ENCODE data around the gene DNAJC8. TPM values are rescaled to one million over a fixed set of nuclear protein-coding genes. Genes with fewer than 3 reads are reported as not detected.

Gene DNAJC8
- total and polyA plus RNA-seq, 4 experiments from 2014 or later, result 71.5 to 199 (median 113) TPM

DNA sequence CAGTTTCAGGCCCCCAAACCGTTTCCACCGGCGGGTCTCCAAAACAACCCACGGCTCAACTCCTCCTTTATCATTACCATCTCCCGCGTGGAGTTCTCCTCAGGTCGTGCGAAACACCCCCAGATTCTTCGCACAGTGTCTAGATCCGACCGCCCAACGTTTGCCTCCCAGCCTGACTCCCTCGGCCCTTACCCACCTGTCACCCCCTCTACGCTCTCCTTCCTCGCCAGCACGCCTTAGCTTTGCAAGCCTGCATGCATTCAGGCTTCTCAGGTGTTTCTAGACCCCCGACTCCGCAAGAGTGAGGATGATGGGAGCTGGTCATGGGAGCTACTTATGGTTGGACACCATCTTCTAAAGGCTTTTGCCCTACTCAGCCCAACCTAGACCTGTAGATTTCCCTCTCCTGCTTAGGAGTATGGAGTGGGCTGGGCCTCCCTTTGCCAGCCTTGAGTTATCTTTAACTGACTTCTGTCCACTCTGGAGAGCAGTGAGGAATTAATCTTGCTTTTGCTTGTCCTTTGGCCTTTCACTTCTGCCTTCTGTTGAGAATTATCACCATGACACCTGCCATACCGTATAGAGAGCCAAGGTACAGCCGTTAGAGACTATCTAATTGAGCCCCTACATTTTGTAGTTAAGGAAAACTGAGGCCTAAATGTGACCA is 4.0 kb upstream of the DNAJC8 start:
- Mint-ChIP-seq H3K36me3 (peaks cover 4 to 13% of the 10 kb centered on the region in 2 donors), H3K4me1 (peaks cover 8 to 24% (median 13%) of the 10 kb centered on the region in 4 donors), H3K27ac (no peak overlapping the region), H3K9me3 (no peaks in the 10 kb centered on the region), H3K4me3 (no peak overlapping the region), H3K27me3 (no peaks in the 10 kb centered on the region)
- Histone ChIP-seq H3K4me3 (ENCODE audit: low read length in 2 of 2) (peak overlapping the region; percentile 82 to 97), H3K4me1 (ENCODE audit: insufficient read depth, low read length) (peaks cover 48% of the 10 kb centered on the region), H3K9me3 (ENCODE audit: control insufficient read depth in 1 of 2, low read length in 2 of 2) (no peaks in the 10 kb centered on the region), H3K27me3 (ENCODE audit: insufficient read depth, low read length) (no peaks in the 10 kb centered on the region), H3K27ac (ENCODE audit: low read depth, low read length) (peak overlapping the region; percentile 86), H3K36me3 (ENCODE audit: insufficient read depth, low read length) (peaks cover 6% of the 10 kb centered on the region)
- POLR2A ChIA-PET (ENCODE audit: partially characterized antibody), result interaction anchor here (0.6 to 8.5 kb wide), 11 partner anchors 10 to 917 kb away, joined by 3 to 197 read pairs (median 10); partner anchors contain the start of genes EYA3, MED18, SESN2 and WASF2
- intact Hi-C loops (cut with micrococcal nuclease), result loop anchor here (1.0 kb wide), 1 partner anchor 10 kb away; no protein-coding TSS in a partner anchor
- DNase-seq, result no peak
- CTCF ChIA-PET (ENCODE audit: partially characterized antibody), result interaction anchor here (6.6 kb wide), 1 partner anchor 11 kb away, joined by 67 read pairs; no protein-coding TSS in a partner anchor

DNA sequence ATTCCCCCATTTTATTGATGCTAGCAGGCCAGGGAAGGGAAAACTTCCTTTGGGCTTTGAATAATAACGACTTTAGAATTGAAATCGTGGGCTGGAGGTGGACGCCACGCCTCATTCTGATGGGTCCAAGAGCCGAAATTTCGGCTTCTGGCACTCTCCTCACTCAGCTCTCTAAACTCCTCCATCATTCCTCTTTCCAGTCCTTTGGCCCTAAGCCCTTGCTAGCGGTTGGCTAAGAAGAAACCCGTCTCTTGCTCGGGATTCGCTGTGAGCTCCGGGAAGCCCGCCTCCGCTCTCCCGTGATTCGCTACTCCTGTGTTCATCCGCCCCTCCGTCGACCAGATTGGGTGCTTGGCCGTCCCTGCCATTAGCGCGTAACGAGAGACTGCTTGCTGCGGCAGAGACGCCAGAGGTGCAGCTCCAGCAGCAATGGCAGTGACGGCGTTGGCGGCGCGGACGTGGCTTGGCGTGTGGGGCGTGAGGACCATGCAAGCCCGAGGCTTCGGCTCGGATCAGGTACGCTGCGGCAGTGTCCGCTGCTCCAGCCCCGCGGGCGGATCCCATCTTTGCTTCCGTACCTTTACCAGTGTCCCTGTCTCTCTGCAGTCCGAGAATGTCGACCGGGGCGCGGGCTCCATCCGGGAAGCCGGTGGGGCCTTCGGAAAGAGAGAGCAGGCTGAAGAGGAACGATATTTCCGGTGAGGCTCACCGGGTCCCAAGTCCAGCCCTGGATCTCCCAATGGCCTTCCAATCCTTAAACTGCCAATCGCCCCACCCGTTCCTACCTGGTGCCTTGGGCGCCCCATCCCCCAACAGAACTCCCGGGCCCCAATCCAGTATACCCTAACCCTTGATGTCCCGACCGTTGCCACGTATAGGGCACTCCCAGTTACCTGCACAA is 3.2 kb upstream of the DNAJC8 start, which contains the start of gene ATP5IF1:
Gene ATP5IF1, plus strand, starts transcription at position 370 of the 901 bp plus-strand sequence. Its CDS starts 60 bp downstream, at position 430.
- Mint-ChIP-seq H3K9me3 (no peaks in the 10 kb centered on the region), H3K36me3 (peaks cover 4 to 13% of the 10 kb centered on the region in 2 donors), H3K4me3 (peak within 1 kb of the TSS in 2 of 8 donors; percentile 35 to 57), H3K27me3 (no peaks in the 10 kb centered on the region), H3K4me1 (peaks cover 8 to 30% (median 13%) of the 10 kb centered on the region in 4 donors), H3K27ac (peak within 1 kb of the TSS in 1 of 7 donors; percentile 18)
- peak; percentile 92 to 97 (median 95) for DNase-seq
- peak within 1 kb of the TSS; percentile 82 to 97 for H3K4me3 ChIP-seq (ENCODE audit: low read length in 2 of 2)
- H3K27ac ChIP-seq (ENCODE audit: low read depth, low read length), result peak within 1 kb of the TSS; percentile 86
- no peaks in the 10 kb centered on the region for H3K9me3 ChIP-seq (ENCODE audit: control insufficient read depth in 1 of 2, low read length in 2 of 2)
- ChIA-PET POLR2A (ENCODE audit: partially characterized antibody) (interaction anchor here (0.5 to 8.5 kb wide), 19 partner anchors 10 to 1482 kb away, joined by 3 to 197 read pairs (median 4); partner anchors contain the start of genes EYA3, MED18, PPP1R8 and RNU11), CTCF (ENCODE audit: partially characterized antibody) (interaction anchor here (0.9 to 6.6 kb wide), 6 partner anchors 7 to 147 kb away, joined by 3 to 67 read pairs (median 4); no protein-coding TSS in a partner anchor)
- no peaks in the 10 kb centered on the region for H3K27me3 ChIP-seq (ENCODE audit: insufficient read depth, low read length)
- intact Hi-C loops (cut with micrococcal nuclease), result loop anchor here (1.0 kb wide), 1 partner anchor 10 kb away; no protein-coding TSS in a partner anchor
- H3K4me1 ChIP-seq (ENCODE audit: insufficient read depth, low read length), result peaks cover 56% of the 10 kb centered on the region
- H3K36me3 ChIP-seq (ENCODE audit: insufficient read depth, low read length), result peaks cover 6% of the 10 kb centered on the region

DNA sequence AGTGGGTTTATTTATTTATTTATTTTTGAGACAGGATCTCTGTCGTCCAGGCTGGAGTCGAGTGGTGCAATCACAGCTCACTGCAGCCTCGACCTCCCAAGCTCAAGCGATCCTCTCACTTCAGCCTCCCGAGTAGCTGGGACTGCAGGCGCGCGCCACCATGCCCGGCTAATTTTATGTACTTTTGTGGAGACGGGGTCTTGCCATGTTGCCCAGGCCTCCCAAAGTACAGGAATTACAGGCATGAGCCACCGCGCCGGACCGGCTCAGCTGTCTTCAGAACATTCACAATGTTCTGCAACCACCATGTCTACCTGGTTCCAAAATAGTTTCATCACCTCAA is 406 bp upstream of the DNAJC8 start:
- peaks cover 11% of the 10 kb centered on the region for H3K36me3 ChIP-seq (ENCODE audit: insufficient read depth, low read length)
- DNase-seq, result no peak
- H3K27me3 ChIP-seq (ENCODE audit: insufficient read depth, low read length), result no peaks in the 10 kb centered on the region
- intact Hi-C loops (cut with micrococcal nuclease), result loop anchor here (1.0 kb wide), 1 partner anchor 26 kb away; the partner anchor contains the start of gene SESN2
- no peaks in the 10 kb centered on the region for H3K27me3 Mint-ChIP-seq
- H3K36me3 Mint-ChIP-seq, result peaks cover 10 to 22% of the 10 kb centered on the region in 2 donors
- H3K4me3 Mint-ChIP-seq, result peak overlapping the region in 7 of 8 donors; percentile 40 to 100 (median 53)
- H3K9me3 ChIP-seq (ENCODE audit: control insufficient read depth in 1 of 2, low read length in 2 of 2), result no peaks in the 10 kb centered on the region
- H3K4me1 ChIP-seq (ENCODE audit: insufficient read depth, low read length), result peaks cover 54% of the 10 kb centered on the region
- H3K4me3 ChIP-seq (ENCODE audit: low read length in 2 of 2), result no peak overlapping the region
- H3K4me1 Mint-ChIP-seq, result peaks cover 12 to 38% (median 20%) of the 10 kb centered on the region in 4 donors
- ChIA-PET CTCF (ENCODE audit: partially characterized antibody) (interaction anchor here (6.6 kb wide), 1 partner anchor 14 kb away, joined by 67 read pairs; no protein-coding TSS in a partner anchor), POLR2A (ENCODE audit: partially characterized antibody) (interaction anchor here (1.1 to 8.5 kb wide), 5 partner anchors 13 to 348 kb away, joined by 3 to 197 read pairs (median 28); partner anchors contain the start of genes MED18 and SESN2)
- peak overlapping the region in 4 of 7 donors; percentile 17 to 100 (median 84) for H3K27ac Mint-ChIP-seq
- H3K9me3 Mint-ChIP-seq, result no peaks in the 10 kb centered on the region
- no peak overlapping the region for H3K27ac ChIP-seq (ENCODE audit: low read depth, low read length)

DNA sequence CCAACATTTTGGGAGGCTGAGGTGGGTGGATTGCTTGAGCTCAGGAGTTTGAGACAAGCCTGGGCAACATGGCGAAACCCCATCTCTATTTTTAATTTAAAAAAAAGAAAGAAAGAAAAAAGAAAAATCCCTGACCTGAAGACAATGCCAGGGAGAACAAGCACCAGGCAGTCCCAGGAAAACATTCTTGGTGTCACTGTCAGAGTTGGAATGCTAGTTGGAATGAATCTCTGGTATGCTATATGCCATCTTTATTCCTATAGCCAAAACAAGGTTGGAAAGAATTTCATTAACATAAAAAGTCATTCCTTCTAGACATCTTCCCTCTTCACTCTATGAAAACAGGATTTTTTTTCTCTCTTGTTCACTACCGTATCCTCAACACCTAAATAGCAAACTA is 2.8 kb downstream of the DNAJC8 start:
- Mint-ChIP-seq H3K4me1 (peaks cover 12 to 38% (median 21%) of the 10 kb centered on the region in 4 donors), H3K27ac (peak overlapping the region in 2 of 7 donors; percentile 16 to 81), H3K4me3 (peak overlapping the region in 2 of 8 donors; percentile 39 to 47), H3K36me3 (peaks cover 23 to 40% of the 10 kb centered on the region in 2 donors), H3K9me3 (no peaks in the 10 kb centered on the region), H3K27me3 (no peaks in the 10 kb centered on the region)
- no peak for DNase-seq
- Histone ChIP-seq H3K9me3 (ENCODE audit: control insufficient read depth in 1 of 2, low read length in 2 of 2) (no peaks in the 10 kb centered on the region), H3K36me3 (ENCODE audit: insufficient read depth, low read length) (peaks cover 23% of the 10 kb centered on the region), H3K4me1 (ENCODE audit: insufficient read depth, low read length) (peaks cover 29% of the 10 kb centered on the region), H3K27ac (ENCODE audit: low read depth, low read length) (no peak overlapping the region), H3K4me3 (ENCODE audit: low read length in 2 of 2) (no peak overlapping the region), H3K27me3 (ENCODE audit: insufficient read depth, low read length) (no peaks in the 10 kb centered on the region)
- CTCF ChIA-PET (ENCODE audit: partially characterized antibody), result interaction anchor here (1.5 kb wide), 1 partner anchor 21 kb away, joined by 6 read pairs; no protein-coding TSS in a partner anchor
- intact Hi-C loops (cut with micrococcal nuclease), result no loop called here
- POLR2A ChIA-PET (ENCODE audit: partially characterized antibody), result no interaction called here

DNA sequence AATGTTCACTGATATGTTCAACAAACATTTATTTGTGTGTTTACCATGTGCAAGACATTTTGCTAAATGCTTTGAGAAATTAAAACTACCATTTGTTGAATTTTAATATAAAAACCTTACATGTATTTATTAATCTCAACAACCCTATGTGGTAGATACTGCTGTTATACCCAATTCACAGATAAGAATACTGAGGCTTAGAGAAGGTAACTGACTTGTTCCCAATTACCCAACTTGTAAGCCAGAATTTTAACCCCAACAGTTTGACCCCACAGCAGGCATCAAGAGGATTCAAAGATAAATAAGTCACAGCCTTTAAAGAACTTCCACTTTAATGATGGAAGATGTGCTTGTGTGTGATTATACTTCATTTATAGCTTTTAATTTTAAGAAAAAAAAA is 3.7 kb downstream of the DNAJC8 start:
- Histone ChIP-seq H3K36me3 (ENCODE audit: insufficient read depth, low read length) (peaks cover 24% of the 10 kb centered on the region), H3K27ac (ENCODE audit: low read depth, low read length) (no peak overlapping the region), H3K27me3 (ENCODE audit: insufficient read depth, low read length) (no peaks in the 10 kb centered on the region), H3K4me3 (ENCODE audit: low read length in 2 of 2) (no peak overlapping the region), H3K4me1 (ENCODE audit: insufficient read depth, low read length) (peaks cover 28% of the 10 kb centered on the region), H3K9me3 (ENCODE audit: control insufficient read depth in 1 of 2, low read length in 2 of 2) (no peaks in the 10 kb centered on the region)
- Mint-ChIP-seq H3K4me1 (peaks cover 12 to 34% (median 21%) of the 10 kb centered on the region in 4 donors), H3K9me3 (no peaks in the 10 kb centered on the region), H3K27ac (peak overlapping the region in 1 of 7 donors; percentile 23), H3K36me3 (peaks cover 25 to 44% of the 10 kb centered on the region in 2 donors), H3K27me3 (no peaks in the 10 kb centered on the region), H3K4me3 (peak overlapping the region in 1 of 8 donors; percentile 31)
- ChIA-PET CTCF (ENCODE audit: partially characterized antibody) (no interaction called here), POLR2A (ENCODE audit: partially characterized antibody) (interaction anchor here (0.6 kb wide), 1 partner anchor 20 kb away, joined by 3 read pairs; no protein-coding TSS in a partner anchor)
- no peak for DNase-seq
- intact Hi-C loops (cut with micrococcal nuclease), result no loop called here

DNA sequence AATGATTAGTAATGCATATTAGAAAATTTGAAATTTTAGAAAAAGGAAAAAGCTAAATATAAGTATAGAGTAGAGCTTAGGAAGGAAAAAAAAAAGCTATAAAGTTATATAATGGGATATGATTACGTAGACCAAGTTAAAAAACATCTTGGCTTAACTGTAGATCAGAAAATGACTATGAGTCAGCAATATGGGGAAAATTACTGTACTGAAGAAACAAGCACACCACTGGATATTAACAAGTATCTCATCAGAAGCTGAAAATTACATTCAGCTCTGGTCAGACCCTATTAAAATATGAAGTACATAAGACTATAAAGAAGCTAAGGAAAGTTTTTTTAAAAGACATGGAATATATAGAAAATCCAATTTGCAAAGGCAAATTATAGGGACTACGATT is 19.5 kb downstream of the DNAJC8 start:
- no peak overlapping the region for H3K4me3 ChIP-seq (ENCODE audit: low read length in 2 of 2)
- Mint-ChIP-seq H3K27me3 (no peaks in the 10 kb centered on the region), H3K36me3 (peaks cover 7 to 52% of the 10 kb centered on the region in 2 donors), H3K9me3 (peaks cover 0 to under 1% (median 0%) of the 10 kb centered on the region in 8 donors), H3K27ac (peak overlapping the region in 1 of 7 donors; percentile 41), H3K4me3 (no peak overlapping the region), H3K4me1 (peaks cover 8 to 11% (median 9%) of the 10 kb centered on the region in 4 donors)
- H3K36me3 ChIP-seq (ENCODE audit: insufficient read depth, low read length), result peaks cover 24% of the 10 kb centered on the region
- intact Hi-C loops (cut with micrococcal nuclease), result no loop called here
- ChIA-PET POLR2A (ENCODE audit: partially characterized antibody) (interaction anchor here (1.0 kb wide), 1 partner anchor 14 kb away, joined by 3 read pairs; no protein-coding TSS in a partner anchor), CTCF (ENCODE audit: partially characterized antibody) (interaction anchor here (1.0 to 3.3 kb wide), 2 partner anchors 21 to 122 kb away, joined by 3 to 20 read pairs; no protein-coding TSS in a partner anchor)
- no peak for DNase-seq
- H3K9me3 ChIP-seq (ENCODE audit: control insufficient read depth in 1 of 2, low read length in 2 of 2), result no peaks in the 10 kb centered on the region
- H3K27me3 ChIP-seq (ENCODE audit: insufficient read depth, low read length), result no peaks in the 10 kb centered on the region
- no peaks in the 10 kb centered on the region for H3K4me1 ChIP-seq (ENCODE audit: insufficient read depth, low read length)
- no peak overlapping the region for H3K27ac ChIP-seq (ENCODE audit: low read depth, low read length)

Measured in CD4-positive, alpha-beta memory T cell (primary cell).